ENCODE measurements around the gene MTFMT.

MTFMT gene

GRCh38 chr15:64985366-64986033 lies 43.9 kb downstream of the MTFMT start:
- no peak for DNase-seq (ENCODE audit: low read depth)

- no peak for DNase-seq (ENCODE audit: low read depth)
These were observed 47.0 kb downstream of the MTFMT start for GRCh38 chr15:64982472-64982871.

GRCh38 chr15:64981812-64982431 lies 47.5 kb downstream of the MTFMT start:
- no peak for DNase-seq (ENCODE audit: low read depth)

- no peak for DNase-seq (ENCODE audit: low read depth)
These were observed 50.2 kb downstream of the MTFMT start for GRCh38 chr15:64979252-64979710.

GRCh38 chr15:64975390-64975789 lies 54.0 kb downstream of the MTFMT start:
- no peak for DNase-seq (ENCODE audit: low read depth)

- no peak for DNase-seq (ENCODE audit: low read depth)
These were observed 58.7 kb downstream of the MTFMT start for GRCh38 chr15:64970698-64971097.

- DNase-seq (ENCODE audit: low read depth): no peak
These were observed 60.0 kb downstream of the MTFMT start for GRCh38 chr15:64969401-64969800.

GRCh38 chr15:64961013-64961412 lies 68.4 kb downstream of the MTFMT start:
- DNase-seq (ENCODE audit: low read depth): no peak

GRCh38 chr15:64960153-64960552 lies 69.3 kb downstream of the MTFMT start:
- no peak for DNase-seq (ENCODE audit: low read depth)

- DNase-seq (ENCODE audit: low read depth): no peak
These were observed 70.3 kb downstream of the MTFMT start for GRCh38 chr15:64959128-64959527.

GRCh38 chr15:64954395-64954794 lies 75.0 kb downstream of the MTFMT start:
- no peak for DNase-seq (ENCODE audit: low read depth)

GRCh38 chr15:64951777-64952418 lies 77.5 kb downstream of the MTFMT start:
- no peak for DNase-seq (ENCODE audit: low read depth)
